Thoracic aorta endothelial cell (primary cell): Measurements from ENCODE around the gene CNKSR3. TPM values are rescaled to one million over a fixed set of nuclear protein-coding genes. Genes with fewer than 3 reads are reported as not detected.

Source experiments
- small RNA-seq: library from RNA; depleted of rRNA; stranded (forward); fragments of <200 nt; gene quantifications from one replicate; pipeline ENCODE3, GENCODE V24; 2012
- total RNA-seq: library from RNA; depleted of rRNA; stranded (reverse); fragments of >200 nt; gene quantifications from 2 replicates; pipeline ENCODE4 v1.2.3, GENCODE V29; 2012

Gene CNKSR3
- 6.9 and 9.1 TPM in 2 replicates for total RNA-seq

DNA sequence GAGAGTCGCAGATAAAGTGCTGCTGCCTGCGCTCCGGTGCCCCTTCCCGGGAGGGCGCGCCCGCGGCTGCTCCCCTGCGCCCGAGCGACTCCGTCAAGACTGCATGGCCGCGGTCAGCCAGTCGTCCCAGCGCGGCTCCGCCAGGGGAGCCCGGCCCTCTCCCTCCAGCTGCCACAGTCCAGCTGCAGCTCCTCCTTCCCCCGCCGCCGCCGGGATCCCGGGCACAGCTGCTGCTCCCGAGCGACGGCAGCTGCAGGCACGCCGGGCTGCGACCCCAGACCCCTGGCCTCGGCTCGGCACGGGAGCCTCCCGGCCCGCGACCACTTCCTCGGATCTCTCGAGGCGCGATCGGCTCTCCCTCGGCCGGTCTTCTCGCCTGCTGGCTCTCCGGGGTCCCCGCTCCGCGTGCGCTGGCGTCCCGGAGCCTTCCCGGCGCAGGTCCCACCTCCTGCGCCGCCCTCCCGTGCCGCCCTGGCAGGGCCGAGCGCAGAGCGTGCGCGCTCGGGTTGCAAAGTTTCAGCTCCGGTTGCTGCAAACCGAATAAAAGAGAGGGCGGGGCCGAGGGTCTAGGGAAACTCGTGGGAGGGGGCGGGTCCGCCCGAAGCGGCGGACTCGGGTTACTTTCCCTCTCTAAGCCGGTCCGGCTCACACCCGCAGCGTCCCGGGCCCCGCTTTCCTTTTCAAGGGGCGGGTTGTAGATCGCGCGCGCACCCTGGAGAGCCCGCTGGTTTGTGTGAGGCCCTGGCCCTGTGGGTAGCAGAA is at the start of gene CNKSR3:
TSS of gene CNKSR3 (minus strand) at position 542 of the 762 bp plus-strand sequence. CDS start 571 bp downstream, outside the sequence.

DNA sequence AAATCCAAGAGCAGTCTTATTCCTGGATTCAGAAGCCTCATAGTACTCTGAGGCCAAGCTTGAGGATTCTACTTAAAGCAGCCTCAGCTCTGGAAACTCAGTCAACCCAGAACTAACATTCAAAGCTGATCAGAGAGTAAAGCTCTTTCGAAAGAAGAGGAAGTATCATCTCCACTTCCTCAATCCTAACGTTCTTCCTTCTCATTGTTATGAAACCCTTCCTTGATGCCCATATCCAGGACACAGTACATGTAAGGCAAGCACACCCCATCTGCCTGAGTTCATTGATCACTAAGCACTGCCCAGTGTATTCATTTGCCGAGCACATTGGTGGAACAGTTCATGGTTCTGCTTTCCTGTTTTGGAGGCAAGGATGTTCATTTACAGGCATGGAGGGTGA is 153.8 kb downstream of the CNKSR3 start, which contains the start of gene IPCEF1:
TSS of gene IPCEF1 (minus strand) at position 114 of the 400 bp plus-strand sequence. CDS start 90,856 bp downstream, outside the sequence.

Small RNA genes within 50 kb of the gene (small RNA-seq; reads per million reads assigned to genes)
- gene AL357075.2 = not detected

Other genes starting within 250 kb of the CNKSR3 start
- gene IPCEF1, start 153.9 kb downstream of the CNKSR3 start, total RNA-seq = 0.29 TPM in 1 of 2 replicates, not detected in the other
- 49.7 and 52.4 TPM in 2 replicates for gene SCAF8, start 222.7 kb upstream of the CNKSR3 start, total RNA-seq